Neural progenitor cell (in vitro differentiated cells): ENCODE measurements around the gene ABL2. TPM values are rescaled to one million over a fixed set of nuclear protein-coding genes. Genes with fewer than 3 reads are reported as not detected.

Experiments used
- DNase-seq: peaks from one replicate; pipeline ENCODE4 v3.0.0-alpha.2; 2016; ENCODE audit warnings: low spot score
- H2AFZ ChIP-seq: fragments of 200-600 bp; sonication (generic); replicated peaks from 2 replicates; pipeline ENCODE4 v1.6.1; 2016; ENCODE audit warnings: antibody characterized with exemption
- H3F3A ChIP-seq: fragments of 200-600 bp; sonication (generic); 2 replicates; pipeline ENCODE4 v1.6.1; 2016; ENCODE audit warnings: antibody characterized with exemption, low read depth
- H3K27ac ChIP-seq: fragments of 200-600 bp; sonication (generic); 2 replicates; pipeline ENCODE4 v1.5.1; 2016; ENCODE audit warnings: mild to moderate bottlenecking
- H3K27me3 ChIP-seq: fragments of 200-600 bp; sonication (generic); 2 replicates; pipeline ENCODE4 v1.6.1; 2016; ENCODE audit warnings: mild to moderate bottlenecking, moderate library complexity
- H3K36me3 ChIP-seq: fragments of 200-600 bp; sonication (generic); 2 replicates; pipeline ENCODE4 v1.5.1; 2016
- H3K4me1 ChIP-seq: fragments of 200-600 bp; sonication (generic); 2 replicates; pipeline ENCODE4 v1.6.1; 2016; ENCODE audit warnings: mixed run types
- H3K4me2 ChIP-seq: fragments of 200-600 bp; sonication (generic); 2 replicates; pipeline ENCODE4 v1.6.1; 2016
- H3K4me3 ChIP-seq: fragments of 200-600 bp; sonication (generic); 2 replicates; pipeline ENCODE4 v1.5.1; 2016
- H3K79me2 ChIP-seq: fragments of 200-600 bp; sonication (generic); 2 replicates; pipeline ENCODE4 v1.6.1; 2016; ENCODE audit warnings: low read depth
- H3K9ac ChIP-seq: fragments of 200-600 bp; sonication (generic); 2 replicates; pipeline ENCODE4 v1.6.1; 2016
- H3K9me3 ChIP-seq: fragments of 200-600 bp; sonication (generic); 2 replicates; pipeline ENCODE4 v1.5.1; 2016; ENCODE audit warnings: low read depth
- H4K20me1 ChIP-seq: fragments of 200-600 bp; sonication (generic); 2 replicates; pipeline ENCODE4 v1.6.1; 2016; ENCODE audit warnings: low read depth
- H3K27ac Mint-ChIP-seq: 3 replicates; pipeline ENCODE4 v1.8.0; 2021; ENCODE audit warnings: mixed read lengths
- H3K27me3 Mint-ChIP-seq: 2 replicates; pipeline ENCODE4 v1.8.0; 2022; ENCODE audit warnings: low read depth, mild to moderate bottlenecking, inconsistent platforms, moderate library complexity, mixed read lengths; ENCODE audit not compliant: insufficient read depth
- H3K36me3 Mint-ChIP-seq: 3 replicates; pipeline ENCODE4 v1.8.0; 2021; ENCODE audit warnings: mixed read lengths
- H3K4me1 Mint-ChIP-seq: 3 replicates; pipeline ENCODE4 v1.8.0; 2021; ENCODE audit warnings: mixed read lengths
- H3K4me3 Mint-ChIP-seq: 3 replicates; pipeline ENCODE4 v1.8.0; 2021; ENCODE audit warnings: mild to moderate bottlenecking, moderate library complexity, mixed read lengths
- H3K9me3 Mint-ChIP-seq: 3 replicates; pipeline ENCODE4 v1.8.0; 2020; ENCODE audit warnings: mixed read lengths
- CTCF ChIP-seq: fragments of 200-600 bp; sonication (generic); IDR thresholded peaks from 2 replicates; pipeline ENCODE4 v1.5.1; 2017; ENCODE audit warnings: antibody characterized with exemption, mild to moderate bottlenecking
- EZH2 ChIP-seq: fragments of 200-600 bp; sonication (generic); IDR thresholded peaks from 2 replicates; pipeline ENCODE4 v1.6.1; 2017; ENCODE audit warnings: antibody characterized with exemption, mild to moderate bottlenecking, moderate library complexity
- EZH2phosphoT487 ChIP-seq: fragments of 200-600 bp; sonication (generic); IDR thresholded peaks from 2 replicates; pipeline ENCODE4 v1.6.1; 2017; ENCODE audit warnings: antibody characterized with exemption
- total RNA-seq: library from RNA; depleted of rRNA; stranded (reverse); fragments of >200 nt; gene quantifications from 2 replicates; pipeline ENCODE4 v1.2.3, GENCODE V29; 2015; ENCODE audit warnings: low replicate concordance

ABL2 gene
- total RNA-seq, 1 donor from 2014 or later: 17.9 TPM

DNA sequence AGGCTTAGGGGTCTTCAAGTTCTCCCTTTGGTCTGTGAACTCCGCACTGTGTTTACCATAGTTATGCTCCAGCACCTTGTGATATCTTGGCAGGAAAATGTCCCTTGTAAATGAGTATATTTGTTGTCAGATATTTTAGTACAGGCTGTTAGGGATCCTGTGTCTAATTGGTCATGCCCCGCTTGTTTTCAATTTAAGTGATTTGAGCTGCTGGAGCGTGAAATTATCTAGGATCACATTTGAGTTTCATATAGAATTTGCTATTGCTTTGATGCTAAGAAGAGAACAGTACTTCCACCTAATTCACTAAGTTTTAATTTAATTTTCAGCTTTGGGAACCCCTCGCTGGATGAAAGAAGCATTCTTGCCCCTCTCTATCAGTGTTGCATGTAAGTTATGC, 163.0 kb downstream of the ABL2 start:
- no peaks in the 10 kb centered on the region for H3K79me2 ChIP-seq
- Mint-ChIP-seq H3K4me3 (no peak overlapping the region), H3K4me1 (peaks cover 11% of the 10 kb centered on the region), H3K36me3 (peaks cover 23% of the 10 kb centered on the region), H3K9me3 (no peaks in the 10 kb centered on the region), H3K27me3 (peaks cover 2% of the 10 kb centered on the region), H3K27ac (peak overlapping the region; percentile 37)
- no peak overlapping the region for H2AFZ ChIP-seq
- H3K4me2 ChIP-seq: no peak overlapping the region
- no peaks in the 10 kb centered on the region for H3K9me3 ChIP-seq
- no peaks in the 10 kb centered on the region for H3K36me3 ChIP-seq
- no peak overlapping the region for H3K27ac ChIP-seq
- H4K20me1 ChIP-seq: no peaks in the 10 kb centered on the region
- no peak overlapping the region for H3K4me3 ChIP-seq
- TF ChIP-seq CTCF (no peak), EZH2phosphoT487 (no peak), EZH2 (no peak)
- H3K4me1 ChIP-seq: no peaks in the 10 kb centered on the region
- H3F3A ChIP-seq: no peaks in the 10 kb centered on the region
- H3K27me3 ChIP-seq: no peaks in the 10 kb centered on the region
- DNase-seq: no peak
- H3K9ac ChIP-seq: no peak overlapping the region

DNA sequence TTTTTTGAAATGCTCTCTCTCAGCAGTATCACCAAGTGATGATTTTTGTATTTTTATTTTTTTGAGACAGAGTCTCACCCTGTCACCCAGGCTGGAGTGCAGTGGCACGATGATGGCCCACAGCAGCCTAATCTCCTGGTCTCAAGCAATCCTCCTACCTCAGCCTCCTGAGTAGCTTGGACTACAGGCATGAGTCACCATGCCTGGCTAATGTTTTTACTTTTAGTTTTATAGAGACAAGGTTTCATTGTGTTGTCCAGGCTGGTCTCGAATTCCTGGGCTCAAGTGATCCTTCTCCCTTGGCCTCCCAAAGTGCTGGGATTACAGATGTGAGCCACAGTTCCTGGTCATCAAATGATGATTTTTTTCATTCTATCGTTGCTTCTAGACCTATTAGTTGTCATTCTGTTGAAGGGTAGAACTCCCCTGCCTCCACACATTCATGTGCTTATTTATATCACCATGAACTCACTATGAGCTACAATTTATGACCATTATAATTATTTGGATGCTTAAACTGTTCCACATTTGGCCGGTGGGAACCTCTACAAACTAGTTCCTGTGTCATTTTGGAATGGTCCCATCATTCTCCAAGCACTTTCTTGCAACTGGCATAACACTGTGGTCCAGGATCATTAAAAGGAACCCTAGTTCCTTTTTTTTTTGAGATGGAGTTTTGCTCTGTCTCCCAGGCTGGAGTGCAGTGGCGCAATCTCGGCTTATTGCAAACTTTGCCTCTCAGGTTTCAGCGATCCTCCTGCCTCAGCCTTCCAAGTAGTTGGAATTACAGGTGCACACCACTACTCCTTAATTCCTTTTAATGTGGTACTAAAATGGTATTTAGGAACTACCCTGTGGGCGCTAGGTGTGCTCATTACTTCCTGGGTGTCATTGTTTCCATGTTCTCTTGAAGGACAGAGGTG, 167.9 kb downstream of the ABL2 start:
- Mint-ChIP-seq H3K9me3 (peaks cover 3% of the 10 kb centered on the region), H3K27me3 (no peaks in the 10 kb centered on the region), H3K4me3 (no peak overlapping the region), H3K4me1 (peaks cover 8% of the 10 kb centered on the region), H3K27ac (no peak overlapping the region), H3K36me3 (peaks cover 36% of the 10 kb centered on the region)
- Histone ChIP-seq H3K79me2 (no peaks in the 10 kb centered on the region), H3K4me3 (no peak overlapping the region), H3K9ac (no peak overlapping the region), H3K9me3 (no peaks in the 10 kb centered on the region), H3K4me2 (no peak overlapping the region), H3K27ac (no peak overlapping the region), H2AFZ (no peak overlapping the region), H3K4me1 (no peaks in the 10 kb centered on the region), H3K36me3 (no peaks in the 10 kb centered on the region), H4K20me1 (no peaks in the 10 kb centered on the region), H3F3A (no peaks in the 10 kb centered on the region), H3K27me3 (no peaks in the 10 kb centered on the region)
- TF ChIP-seq EZH2phosphoT487 (no peak), CTCF (no peak), EZH2 (no peak)
- DNase-seq: no peak

- Histone ChIP-seq H3K9ac (no peak overlapping the region), H3K27me3 (no peaks in the 10 kb centered on the region), H3K4me3 (no peak overlapping the region), H3K9me3 (no peaks in the 10 kb centered on the region), H3K36me3 (no peaks in the 10 kb centered on the region), H2AFZ (no peak overlapping the region), H3K4me1 (no peaks in the 10 kb centered on the region), H3K27ac (no peak overlapping the region), H4K20me1 (no peaks in the 10 kb centered on the region), H3K79me2 (no peaks in the 10 kb centered on the region), H3F3A (no peaks in the 10 kb centered on the region), H3K4me2 (no peak overlapping the region)
- no peak for DNase-seq
- TF ChIP-seq EZH2phosphoT487: no peak
- no peak for TF ChIP-seq CTCF
- no peak for TF ChIP-seq EZH2
- peaks cover 46% of the 10 kb centered on the region for H3K36me3 Mint-ChIP-seq
- H3K4me1 Mint-ChIP-seq: no peaks in the 10 kb centered on the region
- H3K9me3 Mint-ChIP-seq: peaks cover 6% of the 10 kb centered on the region
- no peak overlapping the region for H3K4me3 Mint-ChIP-seq
- no peak overlapping the region for H3K27ac Mint-ChIP-seq
- no peaks in the 10 kb centered on the region for H3K27me3 Mint-ChIP-seq
Observed at GRCh38 chr1:179058487-179059483, 170.7 kb downstream of the ABL2 start.
